Measurements from ENCODE around the gene CPOX.
"Not testable (repeated sequence)": the region's sequence is repeated elsewhere in the genome, so short reads cannot be mapped to it uniquely, and the experiment has no call there.

The CPOX gene

GRCh38 chr3:98593046-98593936, at the start of gene CPOX:
TSS of gene CPOX (minus strand) at chr3:98593611. CDS start at chr3:98593504, 107 bp downstream.
- DNase-seq, result peak; percentile 48

GRCh38 chr3:98642769-98643168, 49.4 kb upstream of the CPOX start:
- DNase-seq, result not testable (repeated sequence)

DNA sequence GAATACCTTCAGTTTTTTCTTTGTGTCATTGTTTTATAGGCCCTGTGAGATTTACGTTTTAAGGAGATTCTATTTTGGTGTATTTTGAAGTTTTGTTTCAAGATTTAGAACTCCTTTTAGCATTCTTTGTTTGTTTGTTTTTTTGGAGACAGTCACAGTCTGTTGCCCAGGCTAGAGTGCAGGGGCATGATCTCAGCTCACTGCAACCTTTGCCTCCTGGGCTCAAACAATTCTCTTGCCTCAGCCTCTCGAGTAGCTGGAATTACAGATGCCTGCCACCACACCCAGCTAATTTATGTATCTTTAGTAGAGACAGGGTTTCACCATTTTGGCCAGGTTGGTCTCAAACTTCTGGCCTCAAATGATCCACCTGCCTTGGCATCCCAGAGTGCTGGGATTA, 48.3 kb upstream of the CPOX start:
- not testable (repeated sequence) for DNase-seq

DNA sequence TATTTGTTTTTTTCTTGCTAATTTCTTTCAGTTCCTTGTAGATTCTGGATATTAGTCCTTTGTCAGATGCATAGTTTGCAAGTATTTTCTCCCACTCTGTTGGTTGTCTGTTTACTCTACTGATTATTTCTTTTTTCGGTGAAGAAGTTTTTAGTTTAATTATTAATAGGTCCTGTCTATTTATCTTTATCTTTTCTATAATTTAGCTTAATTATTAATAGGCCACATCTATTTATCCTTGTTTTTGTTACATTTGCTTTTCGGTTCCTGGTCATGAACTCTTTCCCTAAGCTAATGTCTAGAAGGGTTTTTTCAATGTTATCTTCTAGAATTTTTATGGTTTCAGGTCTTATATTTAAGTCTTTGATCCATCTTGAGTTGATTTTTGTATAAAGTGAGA, 45.1 kb upstream of the CPOX start:
- not testable (repeated sequence) for DNase-seq

DNA sequence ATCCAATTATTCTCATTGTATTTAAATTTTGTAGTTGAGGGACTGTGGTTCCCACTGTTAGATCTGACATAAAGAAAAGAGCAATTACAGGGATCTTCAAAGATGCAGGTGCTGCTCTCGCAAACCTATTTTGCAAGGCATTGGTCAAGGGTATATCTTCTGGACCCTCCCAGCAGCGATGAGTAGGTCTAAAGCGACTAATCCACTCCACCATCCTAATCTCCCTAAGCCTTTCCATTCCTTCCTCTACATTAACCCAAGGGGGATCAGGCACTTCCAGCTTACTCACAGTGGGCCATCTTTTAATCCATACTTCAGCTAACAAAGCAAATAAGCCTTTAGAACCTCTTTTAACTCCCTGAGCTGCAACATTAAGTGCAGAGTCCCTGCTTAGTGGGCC, 37.0 kb upstream of the CPOX start:
- DNase-seq, result peak; percentile 99

DNA sequence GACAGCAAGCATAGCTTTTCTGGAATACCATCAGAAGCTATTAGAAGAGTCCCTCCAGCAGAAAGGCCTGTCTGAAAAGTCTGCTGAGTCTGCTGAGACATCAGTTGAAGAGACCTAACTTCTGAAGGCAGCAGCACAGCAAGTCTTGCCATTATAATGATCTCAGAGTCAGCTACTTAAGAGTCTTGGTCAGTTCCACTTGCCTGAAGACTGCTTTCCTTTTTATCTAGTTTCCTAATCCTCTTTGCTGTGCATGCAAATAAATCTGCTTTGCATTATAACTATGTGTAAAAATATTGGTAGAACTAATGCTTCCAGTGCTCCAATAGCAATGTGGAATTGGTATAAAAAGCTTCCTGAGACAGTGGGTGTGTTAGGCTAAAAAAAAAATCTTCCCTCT, 34.9 kb upstream of the CPOX start:
- DNase-seq, result no peak

GRCh38 chr3:98626151-98626550, 32.7 kb upstream of the CPOX start:
- DNase-seq, result no peak

GRCh38 chr3:98623572-98624280, 30.3 kb upstream of the CPOX start:
- DNase-seq, result no peak

- DNase-seq, result no peak
These were observed 24.4 kb upstream of the CPOX start for GRCh38 chr3:98617841-98618240.

DNA sequence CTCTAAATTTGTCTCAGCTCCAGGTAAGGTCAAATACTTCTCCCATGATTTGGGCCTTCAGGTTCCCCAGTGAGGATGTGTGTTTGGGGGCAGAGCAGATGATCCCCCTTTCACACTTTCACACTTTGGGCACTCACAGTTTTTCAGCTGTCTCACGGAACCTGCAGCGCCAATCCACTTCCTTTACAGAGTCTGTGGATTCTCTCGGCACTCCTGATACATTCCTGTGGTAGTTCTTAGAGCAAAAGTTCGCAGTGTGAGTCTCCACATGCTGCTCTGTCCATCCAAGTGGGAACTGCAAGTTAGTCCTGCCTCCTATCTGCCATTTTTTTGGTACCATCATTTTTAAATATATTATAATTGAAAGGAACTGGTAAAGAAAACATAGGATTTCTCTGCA, 20.2 kb upstream of the CPOX start:
- DNase-seq, result no peak

- DNase-seq, result no peak
These were observed 19.6 kb upstream of the CPOX start for GRCh38 chr3:98612996-98613517.

GRCh38 chr3:98612587-98612986, 19.2 kb upstream of the CPOX start:
- no peak for DNase-seq

DNA sequence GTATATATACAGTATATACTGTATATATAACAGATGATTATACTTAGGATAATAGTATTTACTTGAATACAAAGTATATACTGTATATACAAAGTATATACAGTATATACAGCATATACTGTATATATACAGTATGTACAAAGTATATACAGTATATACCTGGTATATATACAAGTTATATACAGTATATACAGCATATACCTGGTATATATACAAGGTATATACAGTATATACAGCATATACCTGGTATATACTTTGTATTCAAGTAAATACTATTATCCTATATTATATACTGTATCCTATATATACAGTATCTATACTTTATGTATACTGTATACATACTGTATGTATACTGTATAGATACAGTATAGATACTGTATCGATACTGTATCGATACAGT, 14.6 kb upstream of the CPOX start:
- DNase-seq, result no peak

DNA sequence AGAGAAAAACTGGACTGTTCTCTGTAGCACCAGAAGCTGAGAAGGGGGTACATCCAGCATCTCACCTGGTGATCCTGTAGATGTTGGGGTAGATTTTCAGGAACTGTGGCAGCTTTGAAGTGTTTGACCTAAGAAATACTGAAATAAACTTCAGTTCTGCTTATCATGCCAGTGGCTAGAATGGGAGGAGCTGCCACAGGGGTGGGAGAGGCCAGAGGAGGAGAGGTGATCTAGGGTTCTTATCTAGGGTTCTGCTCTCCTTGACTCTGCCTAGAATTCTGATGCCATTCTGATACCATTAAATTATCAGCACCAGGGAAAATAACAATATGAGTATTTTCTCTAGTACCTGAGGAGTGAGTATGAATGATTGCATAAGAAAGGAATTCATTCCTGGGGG, 10.2 kb upstream of the CPOX start:
- no peak for DNase-seq

- DNase-seq, result peak; percentile 32
These were observed 8.8 kb upstream of the CPOX start for GRCh38 chr3:98602078-98602678.

DNA sequence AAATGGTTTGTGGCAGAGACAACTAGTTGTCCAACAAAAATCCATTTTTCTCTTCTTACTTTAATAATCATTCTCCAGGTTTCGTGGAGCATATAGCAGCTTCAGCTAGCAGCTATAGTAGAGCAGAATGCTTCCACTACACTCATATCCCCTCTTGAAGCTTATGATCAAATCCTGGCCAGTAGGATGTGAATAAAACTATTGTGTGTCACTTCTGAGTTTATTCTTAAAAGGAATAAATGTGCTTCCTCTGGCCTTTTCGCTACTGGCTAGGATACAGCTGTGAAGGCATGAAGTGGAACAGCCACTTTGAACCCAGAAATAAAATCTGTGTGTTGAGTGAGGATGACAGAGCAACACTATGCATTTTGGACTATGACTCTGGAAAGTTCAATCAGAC, 7.8 kb upstream of the CPOX start:
- no peak for DNase-seq

DNA sequence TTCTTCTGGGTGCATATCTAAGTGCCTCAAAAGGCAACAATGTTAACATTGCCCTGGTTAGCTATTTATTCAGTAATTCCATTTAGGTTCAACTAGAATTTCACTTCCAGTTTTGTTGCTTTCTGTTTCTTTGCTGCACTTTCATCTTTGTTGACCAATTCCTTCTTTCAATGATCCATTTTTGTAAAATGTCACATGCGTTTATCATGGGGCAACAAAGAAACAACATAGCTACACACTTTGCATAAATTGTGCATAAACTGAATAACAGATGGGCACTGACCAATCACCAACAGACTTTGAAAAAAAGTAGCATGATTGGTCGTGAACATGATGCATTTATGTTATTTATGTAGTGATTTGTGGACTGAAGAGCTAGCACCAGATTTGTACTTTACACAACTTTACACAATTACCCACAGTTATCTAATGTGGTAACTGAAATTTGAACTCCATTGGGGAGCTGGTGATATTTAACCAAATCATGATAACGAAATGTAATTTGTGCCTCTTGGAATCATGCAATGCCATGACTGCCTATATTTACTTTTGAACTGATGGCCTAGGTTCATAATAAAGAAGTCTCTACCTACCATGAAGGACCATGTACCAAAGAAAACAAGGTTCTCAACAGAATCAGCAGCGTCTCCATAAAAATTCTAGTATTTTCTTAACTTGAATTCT, 7.1 kb upstream of the CPOX start:
- no peak for DNase-seq

- DNase-seq, result no peak
These were observed 6.4 kb upstream of the CPOX start for GRCh38 chr3:98599647-98600411.

DNA sequence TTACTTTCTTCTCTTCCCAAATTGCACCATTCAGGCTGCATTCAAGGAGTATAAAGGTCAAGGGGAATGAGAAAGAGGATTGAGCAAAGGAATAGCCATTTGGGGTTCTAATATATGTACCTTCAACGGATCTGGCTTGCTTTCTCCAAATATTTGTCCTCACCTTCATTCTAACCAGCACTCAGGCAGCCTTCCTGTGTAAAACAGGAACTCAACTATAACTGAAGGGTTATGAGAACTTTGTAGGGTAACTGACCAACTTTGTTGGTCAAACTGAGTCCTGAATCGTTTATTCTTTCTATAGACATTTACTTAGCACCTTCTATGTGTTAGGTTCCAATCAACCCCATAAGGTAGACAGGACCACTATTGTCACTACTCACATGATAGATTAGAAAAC, 5.1 kb upstream of the CPOX start:
- no peak for DNase-seq

DNA sequence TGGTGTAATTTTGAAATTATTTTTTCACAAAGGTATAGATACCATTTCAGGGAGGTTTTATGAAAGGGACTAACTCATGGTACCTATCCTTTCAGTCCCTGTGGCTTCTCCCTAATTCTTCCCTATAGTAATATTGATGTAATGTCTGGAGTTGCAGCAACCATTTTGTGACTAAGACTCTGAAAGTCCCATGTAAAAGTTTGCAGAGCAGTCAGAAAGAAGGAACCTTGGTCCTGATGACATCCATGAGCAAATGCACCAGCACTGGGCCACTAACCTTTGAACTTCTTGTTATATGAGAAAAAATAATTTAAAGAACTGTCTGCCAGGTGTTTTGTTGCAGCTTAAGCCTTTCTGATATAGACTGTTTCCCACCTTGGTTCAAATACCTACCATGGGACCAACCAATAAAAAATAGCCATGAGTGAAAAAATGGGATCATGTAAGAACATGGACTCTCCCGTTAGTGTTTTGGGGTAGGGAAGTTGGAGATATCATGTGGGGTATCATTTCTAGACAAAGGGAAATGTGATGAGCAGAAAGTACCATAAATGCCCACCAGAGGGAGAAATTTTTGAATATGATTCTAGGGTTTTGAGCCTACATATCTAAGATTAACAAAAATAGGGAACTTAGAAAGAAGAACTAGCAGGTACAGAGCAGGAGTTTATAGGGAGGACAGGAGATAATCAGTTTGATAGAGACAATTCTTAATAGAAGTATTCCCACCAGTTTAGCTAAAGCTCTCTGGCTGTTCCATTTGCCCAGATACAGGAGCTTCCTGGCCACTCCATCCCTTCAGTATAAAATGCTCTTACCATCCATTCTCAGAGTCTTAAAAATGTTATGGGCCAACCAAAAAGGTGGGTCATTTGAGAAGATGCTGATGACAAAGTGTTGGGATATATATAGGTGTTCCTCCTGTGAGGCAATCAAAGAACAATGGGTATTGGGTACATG, 3.4 kb upstream of the CPOX start:
- DNase-seq, result no peak

GRCh38 chr3:98596087-98596486, 2.7 kb upstream of the CPOX start:
- DNase-seq, result no peak
